ENCODE results near the gene PCED1A.
"Not testable (repeated sequence)": the region's sequence is repeated elsewhere in the genome, so short reads cannot be mapped to it uniquely, and the experiment has no call there.

The PCED1A gene

DNA sequence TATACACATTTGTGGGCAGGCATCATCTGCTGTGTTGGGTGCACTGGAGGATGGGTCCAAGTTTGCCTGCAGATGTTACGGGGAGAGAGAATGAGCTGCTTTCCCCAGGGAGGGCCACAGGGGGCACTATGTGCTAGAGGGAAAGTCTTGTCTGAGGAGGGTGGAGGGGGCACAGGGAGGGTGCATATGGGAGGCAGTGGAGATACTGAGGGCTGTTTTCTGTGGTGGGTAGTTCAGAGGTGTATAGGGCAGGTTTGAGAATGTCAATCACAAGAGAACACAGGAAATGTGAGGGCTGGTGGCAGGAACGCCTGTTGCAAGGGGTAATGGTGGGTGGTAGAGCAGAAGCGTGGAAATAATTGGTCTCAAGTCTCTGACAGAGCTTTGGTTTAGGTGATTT lies 25.2 kb upstream of the PCED1A start:
- DNase-seq (ENCODE audit: low read depth): no peak

DNA sequence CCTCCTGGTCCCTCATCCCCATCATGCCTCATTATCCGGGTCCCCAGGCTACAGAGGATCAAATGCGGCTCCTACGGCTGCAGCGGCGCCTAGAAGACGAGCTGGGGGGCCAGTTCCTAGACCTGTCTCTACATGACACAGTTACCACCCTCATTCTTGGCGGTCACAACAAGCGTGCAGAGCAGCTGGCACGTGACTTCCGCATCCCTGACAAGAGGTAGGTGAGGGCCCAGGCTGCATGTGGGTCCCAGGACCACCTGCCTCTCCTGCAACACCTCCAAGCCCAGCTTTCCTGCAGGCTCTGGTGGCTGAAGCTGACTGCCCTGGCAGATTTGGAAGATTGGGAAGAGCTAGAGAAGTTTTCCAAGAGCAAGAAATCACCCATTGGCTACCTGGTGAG lies 24.6 kb upstream of the PCED1A start:
- DNase-seq (ENCODE audit: low read depth): no peak

DNA sequence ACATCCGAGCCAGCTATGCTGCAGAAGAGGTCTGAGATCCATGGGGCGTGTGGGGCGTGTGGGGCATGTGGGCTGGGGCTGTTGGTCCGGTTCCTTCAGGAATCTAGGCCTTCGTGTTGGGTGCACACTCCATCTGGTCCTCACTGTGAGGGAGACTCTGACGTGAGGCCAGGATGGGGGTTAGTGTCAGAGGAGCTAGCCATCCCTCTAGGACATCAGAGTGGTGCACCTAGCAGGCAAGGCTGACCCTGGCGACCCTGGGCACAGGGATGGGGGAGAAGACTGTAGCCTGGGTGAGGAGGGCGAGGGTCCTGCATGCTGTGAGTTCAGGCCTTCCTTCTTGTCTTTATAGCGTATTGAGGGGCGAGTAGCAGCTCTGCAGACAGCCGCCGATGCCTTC lies 24.2 kb upstream of the PCED1A start:
- no peak for DNase-seq (ENCODE audit: low read depth)

DNA sequence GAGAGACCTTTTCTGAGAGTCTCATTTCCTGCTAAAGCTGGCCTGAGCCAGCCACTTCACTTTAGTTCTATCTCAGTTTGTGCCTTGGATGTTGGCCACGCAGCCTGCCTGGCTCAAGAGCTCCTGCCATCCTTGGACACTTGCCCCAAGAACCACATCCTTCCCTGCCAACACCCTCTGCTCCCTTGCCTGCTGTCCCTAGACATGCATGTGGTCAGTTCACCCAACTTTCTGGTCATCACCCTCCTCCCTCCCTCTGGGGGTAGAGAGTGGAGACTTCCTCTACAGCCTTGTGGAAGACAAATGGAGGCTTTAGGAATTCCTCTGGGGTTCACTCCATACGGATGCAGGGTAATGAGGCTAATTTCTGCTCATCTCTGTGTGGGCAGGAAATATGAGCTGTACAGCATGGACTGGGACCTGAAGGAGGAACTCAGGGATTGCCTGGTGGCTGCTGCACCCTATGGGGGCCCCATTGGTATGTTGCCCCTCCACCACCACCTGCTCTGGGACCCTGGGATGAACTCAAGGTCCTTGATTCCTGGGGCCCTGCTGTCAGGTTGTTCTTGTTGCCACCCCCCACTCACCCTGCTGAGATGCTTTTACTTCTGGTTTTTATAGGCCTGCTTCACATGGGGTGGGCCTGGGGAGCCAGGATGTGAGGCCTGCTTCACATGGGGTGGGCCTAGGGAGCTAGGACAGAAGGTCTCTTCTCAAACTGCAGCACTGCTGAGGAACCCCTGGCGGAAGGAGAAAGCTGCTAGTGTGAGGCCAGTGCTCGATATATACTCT lies 19.1 kb upstream of the PCED1A start:
- no peak for DNase-seq (ENCODE audit: low read depth)

DNA sequence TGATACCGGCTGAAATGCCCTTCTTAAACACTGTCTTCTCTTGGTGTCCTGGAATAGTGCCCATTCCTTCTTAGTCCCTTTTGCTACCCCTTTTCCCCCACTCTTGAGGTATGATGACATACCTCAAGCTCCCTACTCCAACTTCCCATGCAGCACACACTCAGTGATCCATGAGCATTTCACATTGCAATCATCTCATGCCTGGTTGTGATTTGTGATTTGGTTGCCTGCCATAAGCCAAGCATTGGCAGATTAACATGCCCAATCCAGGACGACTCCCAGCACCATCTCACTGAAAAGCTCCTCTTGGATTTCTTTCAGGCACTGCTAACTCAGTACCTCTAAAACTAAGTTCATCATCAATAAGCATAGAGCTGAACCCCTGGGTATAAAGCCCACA lies 18.1 kb upstream of the PCED1A start:
- DNase-seq (ENCODE audit: low read depth): no peak

DNA sequence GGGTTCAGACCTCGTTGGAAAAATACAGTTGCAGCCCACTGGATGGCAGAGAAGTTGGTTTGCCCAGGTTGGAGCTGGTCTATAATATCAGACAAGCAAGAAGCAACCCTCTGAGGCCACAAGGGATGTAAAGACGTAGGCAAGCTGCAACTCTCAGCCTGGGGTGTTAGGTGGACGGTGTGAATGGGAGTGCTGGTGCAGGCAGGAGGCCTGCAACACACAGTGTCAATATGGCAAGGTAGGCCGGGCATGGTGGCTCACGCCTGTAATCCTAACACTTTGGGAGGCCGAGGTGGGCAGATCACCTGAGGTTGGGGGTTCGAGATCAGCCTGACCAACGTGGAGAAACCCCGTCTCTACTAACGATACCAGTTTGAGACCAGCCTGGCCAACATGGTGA lies 10.6 kb upstream of the PCED1A start:
- DNase-seq (ENCODE audit: low read depth): no peak

GRCh38 chr20:2849529-2849928 lies 9.1 kb upstream of the PCED1A start:
- no peak for DNase-seq (ENCODE audit: low read depth)

GRCh38 chr20:2847802-2848201 lies 7.3 kb upstream of the PCED1A start:
- no peak for DNase-seq (ENCODE audit: low read depth)

DNA sequence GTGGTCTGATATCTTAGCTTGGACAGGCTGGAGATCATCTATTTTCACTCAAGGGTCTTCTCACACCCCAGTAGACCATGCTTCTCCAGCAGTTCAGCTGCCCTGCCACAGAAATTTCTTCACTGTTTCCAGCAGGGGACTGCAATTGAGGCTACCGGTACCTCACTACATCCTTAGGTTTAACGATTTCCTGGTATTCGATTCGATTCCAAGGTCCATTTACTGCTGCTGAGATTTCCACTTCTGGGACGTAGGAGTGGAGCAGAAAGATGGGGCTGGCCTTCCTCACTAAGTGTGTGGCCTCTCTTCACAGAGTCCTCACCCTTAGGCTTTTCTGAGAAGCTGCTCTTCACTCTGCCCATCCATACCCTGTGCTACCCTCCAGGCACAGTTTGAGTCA lies 6.2 kb upstream of the PCED1A start:
- DNase-seq (ENCODE audit: low read depth): no peak

DNA sequence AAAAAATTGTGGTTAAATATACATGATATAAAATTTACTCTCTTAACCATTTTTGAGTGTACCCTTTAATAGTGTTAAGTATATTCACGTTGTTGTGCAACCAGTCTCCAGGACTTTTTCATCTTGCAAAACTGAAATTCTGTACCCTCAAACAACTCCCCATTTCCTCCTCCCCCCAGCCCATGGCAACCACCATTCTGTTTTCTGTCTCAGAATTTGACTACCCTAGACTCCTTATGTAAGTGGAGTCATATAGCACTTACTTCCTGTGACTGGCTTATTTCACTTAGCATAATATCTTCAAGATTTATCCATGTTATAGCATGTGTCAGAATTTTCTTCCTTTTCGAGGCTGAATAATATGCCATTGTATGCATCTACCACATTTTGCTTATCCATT lies 5.2 kb upstream of the PCED1A start:
- DNase-seq (ENCODE audit: low read depth): no peak

DNA sequence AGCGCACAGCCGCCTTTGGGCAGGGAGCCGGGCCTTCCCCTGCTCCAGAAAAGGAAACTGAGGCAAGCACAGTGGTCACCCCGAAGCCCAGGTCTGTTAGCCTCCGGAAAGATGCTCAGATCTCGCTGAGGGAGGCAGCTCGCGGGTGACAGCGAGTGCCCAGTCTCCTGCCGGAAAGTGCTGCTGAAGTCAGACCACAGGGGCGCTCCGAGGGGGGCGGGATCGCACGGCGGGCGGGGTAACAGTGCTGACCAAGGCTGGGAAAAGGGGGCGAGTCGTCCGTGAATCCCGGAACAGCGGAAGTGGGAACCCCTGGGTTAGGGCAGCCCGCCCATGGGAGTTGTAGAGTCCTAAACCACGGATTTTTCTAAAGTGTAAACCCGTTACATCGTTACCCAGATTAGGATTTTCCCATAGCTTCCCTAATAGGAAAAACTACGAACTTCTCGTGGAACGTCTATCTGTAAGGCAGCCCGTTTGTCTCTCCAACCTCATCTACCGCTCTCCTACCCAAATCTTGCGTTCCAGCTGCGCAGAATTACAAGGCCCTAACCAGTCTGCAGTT lies 594 bp upstream of the PCED1A start:
- peak; percentile 27 for DNase-seq (ENCODE audit: low read depth)

- no peak for DNase-seq (ENCODE audit: low read depth)
Observed at GRCh38 chr20:2839732-2840137, 720 bp downstream of the PCED1A start.

DNA sequence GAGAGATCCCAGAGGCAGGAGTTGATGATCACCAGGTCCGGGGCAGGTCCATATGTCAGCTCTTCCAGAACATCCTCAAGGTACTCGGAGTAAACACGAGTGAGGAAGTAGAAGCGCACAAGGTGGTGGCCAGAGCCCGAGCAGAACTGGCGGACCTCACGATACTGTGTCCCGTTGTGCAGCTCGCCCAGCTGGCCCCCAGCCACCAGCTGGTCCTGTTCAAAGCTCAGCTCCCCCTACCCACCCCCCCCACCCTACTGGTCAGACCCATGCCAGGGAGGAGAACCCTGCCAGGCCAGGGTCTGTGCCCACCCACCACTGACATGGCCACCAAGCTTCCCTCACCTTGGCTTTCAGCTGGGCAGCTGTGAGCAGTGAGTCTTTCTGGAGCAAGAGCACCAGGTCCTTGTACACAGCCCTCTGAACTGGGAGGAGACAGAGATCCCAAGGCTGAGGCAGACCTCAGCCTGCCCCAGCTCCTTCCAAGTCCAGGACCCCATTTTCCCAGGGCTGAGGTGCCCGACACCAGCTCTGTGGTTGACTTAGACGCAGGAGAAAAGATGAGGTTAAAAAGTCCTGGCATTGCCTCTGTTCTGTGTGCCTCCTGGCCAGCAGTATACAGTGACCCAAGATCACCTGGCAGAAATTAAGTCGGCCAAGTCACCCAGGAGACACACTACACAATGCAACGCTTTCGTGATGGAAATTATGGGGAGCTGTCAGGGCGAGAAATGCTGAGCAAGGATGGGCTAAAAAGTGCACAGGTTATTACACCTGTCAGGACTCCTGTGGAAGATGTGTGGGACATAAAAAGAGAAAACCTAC lies 1.4 kb downstream of the PCED1A start:
- DNase-seq (ENCODE audit: low read depth): no peak

- DNase-seq (ENCODE audit: low read depth): no peak
Observed at GRCh38 chr20:2838170-2838797, 2.2 kb downstream of the PCED1A start.

DNA sequence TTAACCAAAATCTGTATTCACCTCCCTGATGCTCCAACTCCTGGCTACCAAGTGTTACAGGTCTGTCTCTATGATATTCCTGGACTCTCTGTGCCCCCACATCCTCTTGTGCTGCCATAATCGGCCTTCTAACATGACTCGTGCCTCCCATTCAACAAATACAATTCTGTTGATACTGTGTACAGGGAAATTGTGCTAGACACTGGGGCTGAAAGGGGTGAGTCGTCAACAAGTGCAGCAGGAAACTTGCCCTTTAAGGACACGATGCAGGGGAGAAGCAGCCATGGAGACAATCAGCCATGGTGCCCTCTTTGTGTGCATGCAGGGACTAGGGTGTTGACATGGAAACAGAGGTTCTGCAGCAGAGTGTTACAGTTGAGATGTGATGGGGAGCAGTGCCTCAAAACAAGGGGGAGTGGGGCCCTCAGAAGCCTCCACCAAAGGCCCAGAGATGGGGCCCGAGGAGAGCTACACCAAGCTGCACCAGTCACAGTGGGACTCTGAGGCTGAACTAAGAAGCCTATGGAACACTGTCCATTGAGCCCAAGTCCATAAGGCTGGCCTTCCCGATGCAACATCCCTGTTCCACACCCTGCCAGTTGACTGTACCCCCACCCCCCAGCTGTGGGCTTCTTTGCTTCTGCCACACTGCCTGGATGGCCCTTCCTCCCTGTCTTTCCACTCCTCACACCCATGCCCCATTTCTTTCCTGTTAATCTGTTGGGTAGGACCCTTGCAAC lies 3.1 kb downstream of the PCED1A start:
- DNase-seq (ENCODE audit: low read depth): no peak

GRCh38 chr20:2836035-2836434 lies 4.4 kb downstream of the PCED1A start:
- DNase-seq (ENCODE audit: low read depth): no peak

GRCh38 chr20:2835331-2835796 lies 5.1 kb downstream of the PCED1A start:
- DNase-seq (ENCODE audit: low read depth): no peak

- DNase-seq (ENCODE audit: low read depth): no peak
Observed at GRCh38 chr20:2834401-2835110, 5.9 kb downstream of the PCED1A start.

- no peak for DNase-seq (ENCODE audit: low read depth)
Observed at GRCh38 chr20:2833761-2834160, 6.7 kb downstream of the PCED1A start.

DNA sequence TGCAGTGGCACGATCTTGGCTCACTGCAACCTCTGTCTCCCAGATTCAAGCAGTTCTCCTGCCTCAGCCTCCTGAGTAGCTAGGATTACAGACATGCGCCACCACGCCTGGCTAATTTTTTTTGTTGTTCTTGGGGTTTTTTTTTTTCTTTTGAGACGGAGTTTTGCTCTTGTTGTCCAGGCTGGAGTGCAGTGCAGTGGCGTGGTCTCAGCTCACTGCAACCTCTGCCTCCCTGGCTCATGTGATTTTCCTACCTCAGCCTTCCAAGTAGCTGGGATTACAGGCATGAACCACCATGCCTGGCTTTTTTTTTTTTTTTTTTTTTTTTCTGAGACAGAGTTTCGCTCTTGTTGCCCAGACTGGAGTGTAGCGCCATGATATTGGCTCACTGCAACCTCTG lies 9.2 kb downstream of the PCED1A start:
- DNase-seq (ENCODE audit: low read depth): not testable (repeated sequence)

DNA sequence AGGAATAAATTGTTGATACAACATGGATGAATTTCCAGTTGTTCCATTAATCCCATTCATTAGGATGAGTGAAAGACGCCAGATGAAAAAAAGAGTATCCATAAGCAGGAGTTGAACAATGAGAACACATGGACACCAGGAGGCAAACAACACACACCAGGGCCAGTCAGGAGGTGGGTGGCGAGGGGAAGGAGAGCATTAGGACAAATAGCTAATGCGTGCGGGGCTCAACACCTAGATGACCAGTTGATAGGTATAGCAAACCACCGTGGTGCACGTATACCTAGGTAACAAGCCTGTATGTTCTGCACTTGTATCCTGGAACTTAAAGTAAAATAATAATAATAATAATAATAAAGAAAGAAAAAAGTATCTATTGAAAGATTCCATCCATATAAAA lies 11.1 kb downstream of the PCED1A start:
- DNase-seq (ENCODE audit: low read depth): no peak

Data from stimulated activated CD8-positive, alpha-beta memory T cell treated with anti-CD3 and anti-CD28 coated beads, Interleukin-4, amount 100 ng/mL, for 24 hours (primary cell).